Measurements from ENCODE around the gene CPA4. TPM values are rescaled to one million over a fixed set of nuclear protein-coding genes. Genes with fewer than 3 reads are reported as not detected.

Gene CPA4
- total RNA-seq, 2 experiments from 2014 or later, result not detected

GRCh38 chr7:130297628-130298543, 4.9 kb downstream of the CPA4 start:
- no peak overlapping the region for H3K27ac Mint-ChIP-seq
- no peaks in the 10 kb centered on the region for H3K36me3 Mint-ChIP-seq (ENCODE audit: low read depth)
- H3K9me3 Mint-ChIP-seq, result peaks cover 7% of the 10 kb centered on the region
- POLR2A ChIA-PET, result no interaction called here
- CTCF ChIA-PET, result interaction anchor here (1.5 kb wide), 1 partner anchor 10 kb away, joined by 3 read pairs; no protein-coding TSS in a partner anchor
- H3K4me3 Mint-ChIP-seq, result no peak overlapping the region
- DNase-seq, result no peak
- H3K27me3 Mint-ChIP-seq, result no peaks in the 10 kb centered on the region
- H3K4me1 Mint-ChIP-seq, result no peaks in the 10 kb centered on the region

- no peak for DNase-seq
- no peaks in the 10 kb centered on the region for H3K27me3 Mint-ChIP-seq
- CTCF ChIA-PET, result no interaction called here
- H3K9me3 Mint-ChIP-seq, result peaks cover 5% of the 10 kb centered on the region
- no peak overlapping the region for H3K4me3 Mint-ChIP-seq
- H3K36me3 Mint-ChIP-seq (ENCODE audit: low read depth), result no peaks in the 10 kb centered on the region
- POLR2A ChIA-PET, result no interaction called here
- no peaks in the 10 kb centered on the region for H3K4me1 Mint-ChIP-seq
- H3K27ac Mint-ChIP-seq, result no peak overlapping the region
Observed at GRCh38 chr7:130298544-130299326, 5.8 kb downstream of the CPA4 start.

- Mint-ChIP-seq H3K4me1 (no peaks in the 10 kb centered on the region), H3K4me3 (no peak overlapping the region), H3K36me3 (ENCODE audit: low read depth) (no peaks in the 10 kb centered on the region), H3K9me3 (peaks cover 3% of the 10 kb centered on the region), H3K27me3 (no peaks in the 10 kb centered on the region), H3K27ac (no peak overlapping the region)
- CTCF ChIA-PET, result no interaction called here
- DNase-seq, result no peak
- POLR2A ChIA-PET, result no interaction called here
Observed at GRCh38 chr7:130299866-130300265, 6.9 kb downstream of the CPA4 start.

- no peaks in the 10 kb centered on the region for H3K9me3 Mint-ChIP-seq
- POLR2A ChIA-PET, result no interaction called here
- no peaks in the 10 kb centered on the region for H3K27me3 Mint-ChIP-seq
- no peak overlapping the region for H3K4me3 Mint-ChIP-seq
- H3K27ac Mint-ChIP-seq, result no peak overlapping the region
- DNase-seq, result no peak
- H3K4me1 Mint-ChIP-seq, result no peaks in the 10 kb centered on the region
- CTCF ChIA-PET, result interaction anchor here (1.8 kb wide), 1 partner anchor 8 kb away, joined by 3 read pairs; the partner anchor contains the start of gene CPA4
- H3K36me3 Mint-ChIP-seq (ENCODE audit: low read depth), result no peaks in the 10 kb centered on the region
Observed at GRCh38 chr7:130301501-130302020, 8.6 kb downstream of the CPA4 start.

- no peaks in the 10 kb centered on the region for H3K9me3 Mint-ChIP-seq
- H3K27me3 Mint-ChIP-seq, result no peaks in the 10 kb centered on the region
- DNase-seq, result no peak
- H3K4me1 Mint-ChIP-seq, result no peaks in the 10 kb centered on the region
- H3K27ac Mint-ChIP-seq, result no peak overlapping the region
- ChIA-PET CTCF (interaction anchor here (0.6 to 1.8 kb wide), 3 partner anchors 9 to 200 kb away, joined by 3 read pairs; partner anchors contain the start of gene CPA4), POLR2A (no interaction called here)
- H3K36me3 Mint-ChIP-seq (ENCODE audit: low read depth), result no peaks in the 10 kb centered on the region
- no peak overlapping the region for H3K4me3 Mint-ChIP-seq
Observed at GRCh38 chr7:130302649-130303048, 9.7 kb downstream of the CPA4 start.

- no peak for DNase-seq
- Mint-ChIP-seq H3K9me3 (no peaks in the 10 kb centered on the region), H3K36me3 (ENCODE audit: low read depth) (no peaks in the 10 kb centered on the region), H3K27ac (no peak overlapping the region), H3K4me1 (no peaks in the 10 kb centered on the region), H3K4me3 (no peak overlapping the region), H3K27me3 (no peaks in the 10 kb centered on the region)
- ChIA-PET CTCF (interaction anchor here (0.6 to 0.9 kb wide), 2 partner anchors 20 to 200 kb away, joined by 3 read pairs; no protein-coding TSS in a partner anchor), POLR2A (no interaction called here)
Observed at GRCh38 chr7:130303127-130303526, 10.2 kb downstream of the CPA4 start.

- Mint-ChIP-seq H3K27ac (no peak overlapping the region), H3K4me3 (no peak overlapping the region), H3K4me1 (no peaks in the 10 kb centered on the region), H3K9me3 (no peaks in the 10 kb centered on the region), H3K36me3 (ENCODE audit: low read depth) (no peaks in the 10 kb centered on the region), H3K27me3 (no peaks in the 10 kb centered on the region)
- ChIA-PET POLR2A (no interaction called here), CTCF (interaction anchor here (0.9 kb wide), 1 partner anchor 20 kb away, joined by 3 read pairs; no protein-coding TSS in a partner anchor)
- no peak for DNase-seq
Observed at GRCh38 chr7:130303551-130303950, 10.6 kb downstream of the CPA4 start.

- no peaks in the 10 kb centered on the region for H3K27me3 Mint-ChIP-seq
- H3K4me3 Mint-ChIP-seq, result no peak overlapping the region
- no peak for DNase-seq
- H3K36me3 Mint-ChIP-seq (ENCODE audit: low read depth), result no peaks in the 10 kb centered on the region
- no peaks in the 10 kb centered on the region for H3K4me1 Mint-ChIP-seq
- no peak overlapping the region for H3K27ac Mint-ChIP-seq
- H3K9me3 Mint-ChIP-seq, result no peaks in the 10 kb centered on the region
- ChIA-PET POLR2A (no interaction called here), CTCF (interaction anchor here (0.5 kb wide), 1 partner anchor 354 kb away, joined by 3 read pairs; no protein-coding TSS in a partner anchor)
Observed at GRCh38 chr7:130303982-130304381, 11.0 kb downstream of the CPA4 start.

GRCh38 chr7:130304878-130305277, 11.9 kb downstream of the CPA4 start:
- Mint-ChIP-seq H3K27ac (no peak overlapping the region), H3K4me1 (no peaks in the 10 kb centered on the region), H3K36me3 (ENCODE audit: low read depth) (no peaks in the 10 kb centered on the region), H3K9me3 (no peaks in the 10 kb centered on the region), H3K4me3 (no peak overlapping the region), H3K27me3 (no peaks in the 10 kb centered on the region)
- DNase-seq, result no peak
- ChIA-PET CTCF (interaction anchor here (1.1 kb wide), 1 partner anchor 17 kb away, joined by 3 read pairs; no protein-coding TSS in a partner anchor), POLR2A (no interaction called here)

GRCh38 chr7:130305433-130306042, 12.6 kb downstream of the CPA4 start:
- ChIA-PET POLR2A (no interaction called here), CTCF (interaction anchor here (1.1 kb wide), 1 partner anchor 18 kb away, joined by 3 read pairs; no protein-coding TSS in a partner anchor)
- Mint-ChIP-seq H3K27me3 (no peaks in the 10 kb centered on the region), H3K9me3 (no peaks in the 10 kb centered on the region), H3K36me3 (ENCODE audit: low read depth) (no peaks in the 10 kb centered on the region), H3K27ac (no peak overlapping the region), H3K4me3 (no peak overlapping the region), H3K4me1 (no peaks in the 10 kb centered on the region)
- DNase-seq, result no peak

GRCh38 chr7:130309986-130310385, 17.0 kb downstream of the CPA4 start:
- no peak overlapping the region for H3K27ac Mint-ChIP-seq
- no peaks in the 10 kb centered on the region for H3K27me3 Mint-ChIP-seq
- CTCF ChIA-PET, result no interaction called here
- no peak overlapping the region for H3K4me3 Mint-ChIP-seq
- no peaks in the 10 kb centered on the region for H3K4me1 Mint-ChIP-seq
- no peaks in the 10 kb centered on the region for H3K36me3 Mint-ChIP-seq (ENCODE audit: low read depth)
- POLR2A ChIA-PET, result no interaction called here
- no peaks in the 10 kb centered on the region for H3K9me3 Mint-ChIP-seq
- no peak for DNase-seq

- no peaks in the 10 kb centered on the region for H3K4me1 Mint-ChIP-seq
Observed at GRCh38 chr7:130314305-130314704, 21.3 kb downstream of the CPA4 start.

More at GRCh38 chr7:130314305-130314704, 21.3 kb downstream of the CPA4 start:
- Mint-ChIP-seq H3K36me3 (ENCODE audit: low read depth) (no peaks in the 10 kb centered on the region), H3K27me3 (no peaks in the 10 kb centered on the region), H3K27ac (no peak overlapping the region), H3K4me3 (no peak overlapping the region), H3K9me3 (no peaks in the 10 kb centered on the region)
- CTCF ChIA-PET, result no interaction called here
- DNase-seq, result no peak
- POLR2A ChIA-PET, result no interaction called here
